ENCODE data around the gene BEND6. TPM values are rescaled to one million over a fixed set of nuclear protein-coding genes. Genes with fewer than 3 reads are reported as not detected.

Gene BEND6
- polyA plus RNA-seq, 1 of the 3 experiments (the other 2 are of a cell fraction): 6.9 TPM

DNA sequence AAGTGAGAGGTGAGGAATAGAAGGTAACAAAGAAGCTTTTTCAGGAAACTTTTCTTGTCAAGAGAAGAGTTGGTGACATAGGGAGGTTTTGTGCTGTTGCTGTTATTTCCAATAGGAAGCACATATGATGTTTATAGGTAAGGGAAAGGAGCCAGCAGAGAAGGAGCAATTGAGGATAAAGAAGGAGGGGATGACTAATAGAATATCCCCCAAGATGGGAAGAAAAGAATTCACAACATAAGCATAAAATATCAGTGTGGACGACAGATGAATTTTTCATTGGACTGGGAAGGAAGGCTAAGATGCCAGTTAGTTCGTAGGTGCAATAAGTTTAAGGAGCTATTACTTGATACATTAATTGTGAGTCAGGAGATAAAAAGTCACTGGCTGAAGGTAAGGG lies 8.5 kb upstream of the BEND6 start:
- H3K79me2 ChIP-seq (ENCODE audit: insufficient read depth): peaks cover 12% of the 10 kb centered on the region; the same call in 1 of the 2 replicates
- no peak overlapping the region for H2AFZ ChIP-seq (ENCODE audit: low read depth)

More for the DNA sequence above, 8.5 kb upstream of the BEND6 start:
- Histone ChIP-seq H4K20me1 (ENCODE audit: insufficient read depth) (no peaks in the 10 kb centered on the region), H3F3A (replicated peaks; ENCODE audit: insufficient read depth) (peaks cover 31% of the 10 kb centered on the region), H3K4me1 (ENCODE audit: control insufficient read depth in 1 of 2, insufficient read depth in 2 of 2, low read depth in 1 of 2, low read length in 1 of 2) (peaks cover 0 to 27% of the 10 kb centered on the region in 2 experiments; a peak in 2 of 4 replicates), H3K27ac (ENCODE audit: low read depth in 2 of 2, low read length in 1 of 2) (no peak overlapping the region), H3K27me3 (ENCODE audit: insufficient read depth) (no peaks in the 10 kb centered on the region), H3K9me3 (0 out of 2 replicates have a peak, but pooled peaks cover 8% of the 10 kb centered on the region), H3K9ac (no peak overlapping the region), H3K9me2 (no peaks in the 10 kb centered on the region), H3K4me2 (no peak overlapping the region), H3K36me3 (replicated peaks in 1 of 2; ENCODE audit: control insufficient read depth in 1 of 2, insufficient read depth in 2 of 2, low read length in 1 of 2) (peaks cover 26 to 54% of the 10 kb centered on the region in 2 experiments), H3K4me3 (ENCODE audit: low read depth in 2 of 2, low read length in 1 of 2) (no peak overlapping the region)
- WGBS (ENCODE audit: low lambda C conversion rate): 77% methylated on average over 2 of the region's 2 CpGs
- DNase-seq: no peak
- POLR2A ChIA-PET: no interaction called here
- CTCF ChIA-PET: no interaction called here
- TF ChIP-seq SMC3 (IDR thresholded peaks at IDR 0.05; ENCODE audit: low read depth, low read length): no peak
- TF ChIP-seq SIN3A (IDR thresholded peaks at IDR 0.05; ENCODE audit: borderline replicate concordance, low read depth, low read length): no peak
- no peak for TF ChIP-seq CHD2 (IDR thresholded peaks at IDR 0.05; ENCODE audit: low read length, partially characterized antibody)
- TF ChIP-seq GABPA (IDR thresholded peaks at IDR 0.05; ENCODE audit: low read depth): no peak
- TF ChIP-seq TCF12 (IDR thresholded peaks at IDR 0.05): no peak
- no peak for TF ChIP-seq PBX3 (IDR thresholded peaks at IDR 0.05)
- TF ChIP-seq NRF1 (IDR thresholded peaks at IDR 0.05; ENCODE audit: low read depth, low read length): no peak
- no peak for TF ChIP-seq FOXJ3 (CRISPR knock-in tag; IDR thresholded peaks at IDR 0.05)
- TF ChIP-seq CTCF (IDR thresholded peaks at IDR 0.05): no peak
- no peak for TF ChIP-seq ZBTB33 (IDR thresholded peaks at IDR 0.05; ENCODE audit: borderline replicate concordance, low read depth)
- no peak for TF ChIP-seq RFX5 (IDR thresholded peaks at IDR 0.05; ENCODE audit: low read length)
- TF ChIP-seq, protein P1, sequence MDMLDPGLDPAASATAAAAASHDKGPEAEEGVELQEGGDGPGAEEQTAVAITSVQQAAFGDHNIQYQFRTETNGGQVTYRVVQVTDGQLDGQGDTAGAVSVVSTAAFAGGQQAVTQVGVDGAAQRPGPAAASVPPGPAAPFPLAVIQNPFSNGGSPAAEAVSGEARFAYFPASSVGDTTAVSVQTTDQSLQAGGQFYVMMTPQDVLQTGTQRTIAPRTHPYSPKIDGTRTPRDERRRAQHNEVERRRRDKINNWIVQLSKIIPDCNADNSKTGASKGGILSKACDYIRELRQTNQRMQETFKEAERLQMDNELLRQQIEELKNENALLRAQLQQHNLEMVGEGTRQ (IDR thresholded peaks at IDR 0.05; ENCODE audit: borderline replicate concordance, low read depth, low read length): no peak
- TF ChIP-seq, protein P2, sequence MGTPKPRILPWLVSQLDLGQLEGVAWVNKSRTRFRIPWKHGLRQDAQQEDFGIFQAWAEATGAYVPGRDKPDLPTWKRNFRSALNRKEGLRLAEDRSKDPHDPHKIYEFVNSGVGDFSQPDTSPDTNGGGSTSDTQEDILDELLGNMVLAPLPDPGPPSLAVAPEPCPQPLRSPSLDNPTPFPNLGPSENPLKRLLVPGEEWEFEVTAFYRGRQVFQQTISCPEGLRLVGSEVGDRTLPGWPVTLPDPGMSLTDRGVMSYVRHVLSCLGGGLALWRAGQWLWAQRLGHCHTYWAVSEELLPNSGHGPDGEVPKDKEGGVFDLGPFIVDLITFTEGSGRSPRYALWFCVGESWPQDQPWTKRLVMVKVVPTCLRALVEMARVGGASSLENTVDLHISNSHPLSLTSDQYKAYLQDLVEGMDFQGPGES (IDR thresholded peaks at IDR 0.05; ENCODE audit: low read depth, low read length): no peak
- TF ChIP-seq GATA2 (CRISPR knock-in tag; IDR thresholded peaks at IDR 0.05): no peak
- no peak for TF ChIP-seq TEAD4 (IDR thresholded peaks at IDR 0.05; ENCODE audit: borderline replicate concordance, insufficient read depth)
- TF ChIP-seq FOSL2 (IDR thresholded peaks at IDR 0.05; ENCODE audit: borderline replicate concordance, low read depth): no peak
- TF ChIP-seq EZH2phosphoT487 (IDR thresholded peaks at IDR 0.05; ENCODE audit: borderline replicate concordance, low read depth): no peak
- TF ChIP-seq, protein P3, sequence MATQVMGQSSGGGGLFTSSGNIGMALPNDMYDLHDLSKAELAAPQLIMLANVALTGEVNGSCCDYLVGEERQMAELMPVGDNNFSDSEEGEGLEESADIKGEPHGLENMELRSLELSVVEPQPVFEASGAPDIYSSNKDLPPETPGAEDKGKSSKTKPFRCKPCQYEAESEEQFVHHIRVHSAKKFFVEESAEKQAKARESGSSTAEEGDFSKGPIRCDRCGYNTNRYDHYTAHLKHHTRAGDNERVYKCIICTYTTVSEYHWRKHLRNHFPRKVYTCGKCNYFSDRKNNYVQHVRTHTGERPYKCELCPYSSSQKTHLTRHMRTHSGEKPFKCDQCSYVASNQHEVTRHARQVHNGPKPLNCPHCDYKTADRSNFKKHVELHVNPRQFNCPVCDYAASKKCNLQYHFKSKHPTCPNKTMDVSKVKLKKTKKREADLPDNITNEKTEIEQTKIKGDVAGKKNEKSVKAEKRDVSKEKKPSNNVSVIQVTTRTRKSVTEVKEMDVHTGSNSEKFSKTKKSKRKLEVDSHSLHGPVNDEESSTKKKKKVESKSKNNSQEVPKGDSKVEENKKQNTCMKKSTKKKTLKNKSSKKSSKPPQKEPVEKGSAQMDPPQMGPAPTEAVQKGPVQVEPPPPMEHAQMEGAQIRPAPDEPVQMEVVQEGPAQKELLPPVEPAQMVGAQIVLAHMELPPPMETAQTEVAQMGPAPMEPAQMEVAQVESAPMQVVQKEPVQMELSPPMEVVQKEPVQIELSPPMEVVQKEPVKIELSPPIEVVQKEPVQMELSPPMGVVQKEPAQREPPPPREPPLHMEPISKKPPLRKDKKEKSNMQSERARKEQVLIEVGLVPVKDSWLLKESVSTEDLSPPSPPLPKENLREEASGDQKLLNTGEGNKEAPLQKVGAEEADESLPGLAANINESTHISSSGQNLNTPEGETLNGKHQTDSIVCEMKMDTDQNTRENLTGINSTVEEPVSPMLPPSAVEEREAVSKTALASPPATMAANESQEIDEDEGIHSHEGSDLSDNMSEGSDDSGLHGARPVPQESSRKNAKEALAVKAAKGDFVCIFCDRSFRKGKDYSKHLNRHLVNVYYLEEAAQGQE (IDR thresholded peaks at IDR 0.05; ENCODE audit: low read depth, low read length): no peak
- TF ChIP-seq EP300 (IDR thresholded peaks at IDR 0.05; ENCODE audit: borderline replicate concordance in 1 of 2, low read depth in 1 of 2, low read length in 1 of 2): no peak
